Loucy (cell line): ENCODE results near the gene SETBP1.

ENCODE experiments used
- H2AFZ ChIP-seq: fragments of 200-600 bp; sonication (generic); 2 replicates; pipeline ENCODE4 v1.6.0; 2016; ENCODE audit warnings: antibody characterized with exemption, mild to moderate bottlenecking, low read length, moderate library complexity
- H3F3A ChIP-seq: fragments of 200-600 bp; 2 replicates; pipeline ENCODE4 v1.6.0; 2016; ENCODE audit warnings: antibody characterized with exemption, low read depth, mild to moderate bottlenecking
- H3K27me3 ChIP-seq: fragments of 200-600 bp; sonication (generic); 2 replicates; pipeline ENCODE4 v1.6.1; 2014; ENCODE audit warnings: low read length, mild to moderate bottlenecking; ENCODE audit not compliant: insufficient read depth, poor library complexity, severe bottlenecking
- H3K36me3 ChIP-seq: fragments of 200-600 bp; sonication (generic); 2 replicates; pipeline ENCODE4 v1.6.1; 2016; ENCODE audit warnings: low read length; ENCODE audit not compliant: insufficient read depth
- H3K4me1 ChIP-seq: fragments of 200-600 bp; sonication (generic); 2 replicates; pipeline ENCODE4 v1.5.1; 2014; ENCODE audit warnings: low read length, mild to moderate bottlenecking; ENCODE audit not compliant: insufficient read depth, poor library complexity, severe bottlenecking
- H3K4me2 ChIP-seq: fragments of 200-600 bp; sonication (generic); 2 replicates; pipeline ENCODE4 v1.6.0; 2014; ENCODE audit warnings: antibody characterized with exemption, low read length, low read depth, mild to moderate bottlenecking; ENCODE audit not compliant: poor library complexity, severe bottlenecking
- H3K4me3 ChIP-seq: fragments of 200-600 bp; sonication (generic); 2 replicates; pipeline ENCODE4 v1.5.1; 2014; ENCODE audit warnings: low read length, mild to moderate bottlenecking, mixed read lengths; ENCODE audit not compliant: poor library complexity, severe bottlenecking
- H3K79me2 ChIP-seq: fragments of 200-600 bp; sonication (generic); 2 replicates; pipeline ENCODE4 v1.6.1; 2014; ENCODE audit warnings: low read length; ENCODE audit not compliant: insufficient read depth
- H3K9ac ChIP-seq: fragments of 200-600 bp; sonication (generic); 2 replicates; pipeline ENCODE4 v1.6.0; 2014; ENCODE audit warnings: mild to moderate bottlenecking, low read depth, low read length, moderate library complexity; ENCODE audit not compliant: poor library complexity, severe bottlenecking
- H3K9me2 ChIP-seq: fragments of 200-600 bp; sonication (generic); replicated peaks from 2 replicates; pipeline ENCODE4 v1.6.1; 2016; ENCODE audit warnings: low read depth, low read length, mixed read lengths
- H3K9me3 ChIP-seq: fragments of 200-600 bp; sonication (generic); 2 replicates; pipeline ENCODE4 v1.6.1; 2014; ENCODE audit warnings: mild to moderate bottlenecking, antibody characterized with exemption, low read length, low read depth; ENCODE audit not compliant: insufficient read depth
- H4K20me1 ChIP-seq: fragments of 200-600 bp; sonication (generic); 2 replicates; pipeline ENCODE4 v1.6.0; 2014; ENCODE audit warnings: antibody characterized with exemption, low read length, mild to moderate bottlenecking; ENCODE audit not compliant: insufficient read depth, poor library complexity, severe bottlenecking
- EZH2phosphoT487 ChIP-seq: fragments of 200-600 bp; IDR thresholded peaks from 2 replicates; pipeline ENCODE4 v1.6.1; 2018; ENCODE audit warnings: antibody characterized with exemption, mild to moderate bottlenecking, moderate library complexity, borderline replicate concordance
- TF ChIP-seq, protein P1 (sequence below): fragments of 200-600 bp; sonication (generic); conservative IDR thresholded peaks from 2 replicates; pipeline ENCODE4 v1.5.1; 2014; ENCODE audit warnings: mild to moderate bottlenecking, antibody characterized with exemption, low read length

SETBP1 gene

DNA sequence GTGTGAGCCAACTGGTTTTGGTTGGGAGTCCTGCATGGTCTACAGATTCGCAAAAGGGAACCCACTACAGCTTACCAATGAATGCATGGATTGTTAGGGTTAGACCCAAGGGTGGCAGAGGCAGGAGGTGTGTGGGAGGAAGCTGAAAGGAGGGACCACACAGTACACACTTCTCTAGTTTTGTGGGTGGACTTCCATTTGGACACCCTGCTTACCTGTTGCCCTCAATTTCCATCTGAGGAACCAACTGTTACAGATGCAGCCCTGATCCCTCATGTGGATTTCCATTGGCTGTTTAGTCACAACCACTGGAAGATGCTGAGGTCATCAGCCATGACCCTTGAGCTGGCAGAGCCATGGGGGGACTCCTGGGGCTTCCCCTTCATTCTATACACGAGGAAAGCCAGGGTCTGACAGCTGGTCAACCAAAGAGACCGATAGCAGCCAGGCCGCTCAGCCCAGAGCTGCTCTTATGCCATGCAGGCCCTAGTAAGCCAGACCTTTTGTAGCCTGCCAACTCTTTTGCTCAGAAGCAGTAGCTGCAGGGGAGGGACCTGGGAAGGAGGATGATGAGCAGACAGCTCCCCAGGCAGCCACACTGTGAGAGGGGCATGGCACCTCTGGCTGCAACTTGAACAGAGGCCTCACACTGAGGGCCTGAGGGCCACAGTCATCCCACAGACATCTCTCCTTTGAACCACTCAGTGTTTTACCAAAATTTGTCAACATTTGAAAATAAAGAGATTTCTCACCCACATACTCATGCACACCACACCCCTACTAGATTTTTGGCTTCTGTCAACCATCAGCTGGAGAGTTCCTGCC lies 162.1 kb downstream of the SETBP1 start:
- Histone ChIP-seq H3K4me2 (no peak overlapping the region), H3K9me2 (no peaks in the 10 kb centered on the region)
- TF ChIP-seq EZH2phosphoT487, result no peak
- TF ChIP-seq, protein P1, sequence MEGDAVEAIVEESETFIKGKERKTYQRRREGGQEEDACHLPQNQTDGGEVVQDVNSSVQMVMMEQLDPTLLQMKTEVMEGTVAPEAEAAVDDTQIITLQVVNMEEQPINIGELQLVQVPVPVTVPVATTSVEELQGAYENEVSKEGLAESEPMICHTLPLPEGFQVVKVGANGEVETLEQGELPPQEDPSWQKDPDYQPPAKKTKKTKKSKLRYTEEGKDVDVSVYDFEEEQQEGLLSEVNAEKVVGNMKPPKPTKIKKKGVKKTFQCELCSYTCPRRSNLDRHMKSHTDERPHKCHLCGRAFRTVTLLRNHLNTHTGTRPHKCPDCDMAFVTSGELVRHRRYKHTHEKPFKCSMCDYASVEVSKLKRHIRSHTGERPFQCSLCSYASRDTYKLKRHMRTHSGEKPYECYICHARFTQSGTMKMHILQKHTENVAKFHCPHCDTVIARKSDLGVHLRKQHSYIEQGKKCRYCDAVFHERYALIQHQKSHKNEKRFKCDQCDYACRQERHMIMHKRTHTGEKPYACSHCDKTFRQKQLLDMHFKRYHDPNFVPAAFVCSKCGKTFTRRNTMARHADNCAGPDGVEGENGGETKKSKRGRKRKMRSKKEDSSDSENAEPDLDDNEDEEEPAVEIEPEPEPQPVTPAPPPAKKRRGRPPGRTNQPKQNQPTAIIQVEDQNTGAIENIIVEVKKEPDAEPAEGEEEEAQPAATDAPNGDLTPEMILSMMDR, result no peak

GRCh38 chr18:44844486-44844885 lies 163.8 kb downstream of the SETBP1 start:
- TF ChIP-seq EZH2phosphoT487, result no peak
- TF ChIP-seq, protein P1, result no peak

More for the DNA sequence above, 162.1 kb downstream of the SETBP1 start:
- no peak overlapping the region for H2AFZ ChIP-seq
- H3K4me3 ChIP-seq, result no peak overlapping the region
- H3K9ac ChIP-seq, result no peak overlapping the region
- peaks cover 20% of the 10 kb centered on the region for H3K4me1 ChIP-seq
- H3K9me3 ChIP-seq, result no peaks in the 10 kb centered on the region
- H3K79me2 ChIP-seq, result peaks cover 33% of the 10 kb centered on the region
- peaks cover 2% of the 10 kb centered on the region; the same call in 1 of the 2 replicates for H3K36me3 ChIP-seq
- no peaks in the 10 kb centered on the region for H4K20me1 ChIP-seq
- no peaks in the 10 kb centered on the region for H3K27me3 ChIP-seq
- H3F3A ChIP-seq, result no peaks in the 10 kb centered on the region

GRCh38 chr18:44846450-44846849 lies 165.8 kb downstream of the SETBP1 start:
- Histone ChIP-seq H4K20me1 (no peaks in the 10 kb centered on the region), H3K27me3 (no peaks in the 10 kb centered on the region), H2AFZ (no peak overlapping the region), H3K36me3 (0 out of 2 replicates have a peak, but pooled peaks cover 2% of the 10 kb centered on the region), H3K4me1 (no peaks in the 10 kb centered on the region), H3K4me2 (no peak overlapping the region), H3K9me3 (no peaks in the 10 kb centered on the region), H3K9me2 (no peaks in the 10 kb centered on the region), H3K4me3 (no peak overlapping the region), H3K9ac (no peak overlapping the region), H3K79me2 (peaks cover 16% of the 10 kb centered on the region), H3F3A (no peaks in the 10 kb centered on the region)
- TF ChIP-seq, protein P1, result no peak
- TF ChIP-seq EZH2phosphoT487, result no peak

More at GRCh38 chr18:44844486-44844885, 163.8 kb downstream of the SETBP1 start:
- Histone ChIP-seq H3K27me3 (no peaks in the 10 kb centered on the region), H3K4me2 (no peak overlapping the region), H3F3A (no peaks in the 10 kb centered on the region), H3K9ac (no peak overlapping the region), H3K79me2 (peaks cover 24% of the 10 kb centered on the region), H4K20me1 (no peaks in the 10 kb centered on the region), H3K4me3 (no peak overlapping the region), H3K4me1 (peaks cover 8% of the 10 kb centered on the region), H3K36me3 (0 out of 2 replicates have a peak, but pooled peaks cover 2% of the 10 kb centered on the region), H3K9me3 (no peaks in the 10 kb centered on the region), H2AFZ (no peak overlapping the region), H3K9me2 (no peaks in the 10 kb centered on the region)
